PFSK-1 (cell line): ENCODE results near the gene MTCH2.

Experiments
- FOXP2 ChIP-seq: optimal IDR thresholded peaks from 2 replicates; pipeline ENCODE3; 2011; ENCODE audit warnings: borderline replicate concordance, control low read depth, inconsistent platforms; ENCODE audit not compliant: insufficient read depth; ENCODE audit errors: extremely low read length, extremely low read depth
- POLR2AphosphoS5 ChIP-seq: IDR thresholded peaks from 2 replicates; pipeline ENCODE4 v1.6.1; 2012; ENCODE audit warnings: low read depth, mild to moderate bottlenecking, control low read depth, low read length, moderate library complexity
- REST ChIP-seq, 2 experiments: IDR thresholded peaks; 2 replicates each; pipeline versions ENCODE4 v1.6.1 to v1.8.0; 2011 to 2012; ENCODE audit warnings: low read depth in 2 of 2, low read length in 2 of 2, control low read depth in 1 of 2, inconsistent platforms in 1 of 2, mild to moderate bottlenecking in 1 of 2, moderate library complexity in 1 of 2; ENCODE audit not compliant: insufficient read depth in 1 of 2
- SIN3A ChIP-seq: IDR thresholded peaks from 2 replicates; pipeline ENCODE4 v1.6.1; 2012; ENCODE audit warnings: mild to moderate bottlenecking, low read length, moderate library complexity, borderline replicate concordance; ENCODE audit not compliant: insufficient read depth
- TAF1 ChIP-seq: IDR thresholded peaks from 2 replicates; pipeline ENCODE4 v1.6.1; 2012; ENCODE audit warnings: low read length, control low read depth, borderline replicate concordance; ENCODE audit not compliant: insufficient read depth

Gene MTCH2

GRCh38 chr11:47595967-47596366, 46.4 kb downstream of the MTCH2 start:
- TF ChIP-seq FOXP2, result no peak
- no peak for TF ChIP-seq TAF1
- no peak for TF ChIP-seq REST (IDR thresholded peaks at IDR 0.05; ENCODE audit: insufficient read depth in 1 of 2, low read depth in 2 of 2, low read length in 2 of 2)
- TF ChIP-seq SIN3A, result no peak
- TF ChIP-seq POLR2AphosphoS5, result no peak

GRCh38 chr11:47595029-47595428, 47.3 kb downstream of the MTCH2 start:
- TF ChIP-seq FOXP2, result no peak
- no peak for TF ChIP-seq TAF1
- TF ChIP-seq REST (IDR thresholded peaks at IDR 0.05; ENCODE audit: insufficient read depth in 1 of 2, low read depth in 2 of 2, low read length in 2 of 2), result no peak
- no peak for TF ChIP-seq POLR2AphosphoS5
- TF ChIP-seq SIN3A, result no peak

GRCh38 chr11:47593934-47594855, 48.2 kb downstream of the MTCH2 start, which contains the start of gene C1QTNF4:
C1QTNF4 (minus strand) TSS chr11:47594411; CDS start chr11:47590810, 3,601 bp downstream.
- TF ChIP-seq POLR2AphosphoS5 (no peak), SIN3A (no peak), REST (IDR thresholded peaks at IDR 0.05; ENCODE audit: insufficient read depth in 1 of 2, low read depth in 2 of 2, low read length in 2 of 2) (no peak), FOXP2 (no peak), TAF1 (no peak)

DNA sequence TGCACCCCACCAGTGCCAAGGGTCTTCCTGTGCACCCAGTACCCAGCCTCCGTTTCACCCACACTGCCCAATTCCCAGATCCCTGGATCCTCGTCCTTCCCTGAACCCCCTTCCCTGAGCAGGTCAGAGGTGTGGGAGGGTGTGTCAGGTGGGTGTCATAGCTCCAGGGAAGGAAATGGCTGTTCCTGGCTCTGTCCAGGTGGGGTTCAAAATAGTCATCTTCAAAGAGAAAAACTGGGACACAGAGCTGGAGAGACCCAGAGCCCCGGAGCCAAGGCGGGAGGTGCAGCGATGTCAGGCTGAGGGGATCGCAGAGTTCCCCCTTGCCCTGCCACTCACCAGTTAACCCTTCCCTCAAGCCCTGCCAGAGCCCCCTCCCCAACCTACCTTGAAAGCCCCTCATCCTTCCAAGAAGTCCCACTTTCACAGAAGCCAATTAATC, 48.8 kb downstream of the MTCH2 start:
- TF ChIP-seq SIN3A, result no peak
- TF ChIP-seq REST (IDR thresholded peaks at IDR 0.05; ENCODE audit: insufficient read depth in 1 of 2, low read depth in 2 of 2, low read length in 2 of 2), result no peak
- no peak for TF ChIP-seq FOXP2
- no peak for TF ChIP-seq TAF1
- no peak for TF ChIP-seq POLR2AphosphoS5
